CD14-positive monocyte (primary cell): ENCODE data around the gene APC2. TPM values are rescaled to one million over a fixed set of nuclear protein-coding genes. Genes with fewer than 3 reads are reported as not detected.

Experiments
- DNase-seq, 3 donors: peaks; one replicate each; pipeline ENCODE4 v3.0.0-alpha.2; 2011 to 2022
- H2AFZ ChIP-seq: 2 replicates; pipeline ENCODE4 v1.6.0; 2012; ENCODE audit warnings: mild to moderate bottlenecking, low read depth, low read length, inconsistent platforms; ENCODE audit not compliant: insufficient read depth, poor library complexity, severe bottlenecking
- H3K27ac ChIP-seq, 2 donors: 1 replicate in 1 of 2; 2 replicates in 1 of 2; pipeline ENCODE4 v1.5.1; 2012 to 2013; ENCODE audit warnings: low read length in 2 of 2, control low read depth in 1 of 2, inconsistent platforms in 1 of 2, low read depth in 1 of 2, mild to moderate bottlenecking in 1 of 2
- H3K27me3 ChIP-seq, 2 donors: one replicate each; pipeline versions ENCODE4 v1.6.0 to v1.6.1; 2011 to 2013; ENCODE audit warnings: low read length in 2 of 2; ENCODE audit not compliant: control insufficient read depth in 2 of 2, insufficient read depth in 2 of 2
- H3K36me3 ChIP-seq, 2 donors: replicated peaks in 1 of 2; 1 replicate in 1 of 2; 2 replicates in 1 of 2; pipeline versions ENCODE4 v1.5.1 to v1.6.1; 2012 to 2013; ENCODE audit warnings: low read length in 2 of 2, control low read depth in 1 of 2, inconsistent platforms in 1 of 2, mild to moderate bottlenecking in 1 of 2; ENCODE audit not compliant: insufficient read depth in 2 of 2, control insufficient read depth in 1 of 2
- H3K4me1 ChIP-seq, 2 donors: 1 replicate in 1 of 2; 2 replicates in 1 of 2; pipeline versions ENCODE4 v1.5.1 to v1.6.1; 2012 to 2013; ENCODE audit warnings: low read length in 2 of 2, control low read depth in 1 of 2, inconsistent platforms in 1 of 2, mild to moderate bottlenecking in 1 of 2, moderate library complexity in 1 of 2; ENCODE audit not compliant: insufficient read depth in 2 of 2, control insufficient read depth in 1 of 2
- H3K4me2 ChIP-seq: replicated peaks from 2 replicates; pipeline ENCODE3; 2012; ENCODE audit warnings: low read length, moderate library complexity, mild to moderate bottlenecking; ENCODE audit not compliant: poor library complexity, severe bottlenecking; ENCODE audit errors: extremely low read depth
- H3K4me3 ChIP-seq, 3 experiments: fragments of 200-600 bp in 1 of 3; sonication (generic) in 1 of 3; replicated peaks in 1 of 3; 1 replicate in 2 of 3; 2 replicates in 1 of 3; pipeline ENCODE4 v1.5.1; 2011 to 2013; ENCODE audit warnings: low read length in 3 of 3, mild to moderate bottlenecking in 3 of 3, control low read depth in 2 of 3, low read depth in 2 of 3, inconsistent platforms in 1 of 3, moderate library complexity in 1 of 3
- H3K79me2 ChIP-seq: 2 replicates; pipeline ENCODE4 v1.6.0; 2012; ENCODE audit warnings: mild to moderate bottlenecking, control low read depth, inconsistent platforms, low read length, moderate library complexity; ENCODE audit not compliant: insufficient read depth
- H3K9ac ChIP-seq: 2 replicates; pipeline ENCODE4 v1.6.0; 2017; ENCODE audit warnings: low read length, mild to moderate bottlenecking; ENCODE audit not compliant: insufficient read depth, poor library complexity, severe bottlenecking
- H3K9me3 ChIP-seq, 2 donors: replicated peaks in 1 of 2; 1 replicate in 1 of 2; 2 replicates in 1 of 2; pipeline versions ENCODE4 v1.5.1 to v1.6.1; 2012 to 2013; ENCODE audit warnings: low read length in 2 of 2, control low read depth in 1 of 2; ENCODE audit not compliant: control insufficient read depth in 1 of 2, insufficient read depth in 1 of 2
- H4K20me1 ChIP-seq: 2 replicates; pipeline ENCODE4 v1.6.0; 2012; ENCODE audit warnings: mild to moderate bottlenecking, low read length, control low read depth, moderate library complexity; ENCODE audit not compliant: insufficient read depth
- H3K27ac Mint-ChIP-seq, 7 donors: one replicate each; pipeline ENCODE4 v1.8.0; 2020; ENCODE audit warnings: mild to moderate bottlenecking in 7 of 7, mixed read lengths in 7 of 7, moderate library complexity in 6 of 7, inconsistent platforms in 2 of 7
- H3K27me3 Mint-ChIP-seq, 3 donors: one replicate each; pipeline ENCODE4 v1.8.0; 2021 to 2022; ENCODE audit warnings: low read depth in 3 of 3, mild to moderate bottlenecking in 3 of 3, mixed read lengths in 3 of 3, moderate library complexity in 3 of 3, inconsistent platforms in 1 of 3
- H3K36me3 Mint-ChIP-seq, 2 donors: one replicate each; pipeline ENCODE4 v1.8.0; 2020; ENCODE audit warnings: mixed read lengths in 2 of 2, inconsistent platforms in 1 of 2, mild to moderate bottlenecking in 1 of 2
- H3K4me1 Mint-ChIP-seq: one replicate; pipeline ENCODE4 v1.8.0; 2020; ENCODE audit warnings: mild to moderate bottlenecking, mixed read lengths
- H3K4me3 Mint-ChIP-seq, 2 donors: one replicate each; pipeline ENCODE4 v1.8.0; 2020; ENCODE audit warnings: mild to moderate bottlenecking in 2 of 2, mixed read lengths in 2 of 2, moderate library complexity in 1 of 2
- H3K9me3 Mint-ChIP-seq, 7 donors: one replicate each; pipeline ENCODE4 v1.8.0; 2020 to 2022; ENCODE audit warnings: mixed read lengths in 7 of 7, mild to moderate bottlenecking in 6 of 7, moderate library complexity in 6 of 7, inconsistent platforms in 2 of 7
- WGBS: methylation state at CpG from one replicate; pipeline ENCODE4 v1.1.5; 2013; ENCODE audit warnings: missing lambda C conversion rate; ENCODE audit not compliant: insufficient coverage; 5-methylcytosine and 5-hydroxymethylcytosine counted together
- intact Hi-C, 2 donors: fragments of 100-400 bp; cut with micrococcal nuclease; formaldehyde crosslinking; loops; one replicate each; pipeline versions ENCODE4 v1.15.0 to v1.15.1; 2023
- polyA plus RNA-seq, 3 donors: library from polyadenylated mRNA; depleted of rRNA in 1 of 3; unstranded in 2 of 3; stranded (reverse) in 1 of 3; fragments of 300-500 nt in 2 of 3; fragments of >200 nt in 1 of 3; fragmentation: Illumina TruSeq in 2 of 3; gene quantifications; 1 replicate in 2 of 3; 2 replicates in 1 of 3; pipeline ENCODE4 v1.2.3, GENCODE V29; 2012 to 2021
- TF ChIP-seq, protein P1 (sequence below): fragments of 200-600 bp; IDR thresholded peaks from one replicate; pipeline ENCODE4 v1.8.0; 2022; ENCODE audit warnings: antibody characterized with exemption, mild to moderate bottlenecking

APC2 gene
- polyA plus RNA-seq, 3 donors = 0.04 TPM; not detected in 2

GRCh38 chr19:1417145-1417544 lies 32.8 kb upstream of the APC2 start:
- Histone ChIP-seq H3K4me1 (peaks cover 19 to 21% of the 10 kb centered on the region in 2 donors), H4K20me1 (peaks cover 96% of the 10 kb centered on the region), H3K4me2 (no peak overlapping the region), H3K27ac (peak overlapping the region in 1 of 2 donors; percentile 78), H3K9me3 (no peaks in the 10 kb centered on the region), H3K79me2 (peaks cover 90% of the 10 kb centered on the region), H3K9ac (no peak overlapping the region), H2AFZ (no peak overlapping the region), H3K27me3 (no peaks in the 10 kb centered on the region), H3K36me3 (peaks cover 58 to 72% of the 10 kb centered on the region in 2 donors), H3K4me3 (no peak overlapping the region)
- Mint-ChIP-seq H3K4me3 (no peak overlapping the region), H3K27me3 (peaks cover 0 to 1% (median 0%) of the 10 kb centered on the region in 3 donors), H3K36me3 (peaks cover 38 to 71% of the 10 kb centered on the region in 2 donors), H3K4me1 (peaks cover 24% of the 10 kb centered on the region), H3K9me3 (no peaks in the 10 kb centered on the region), H3K27ac (peak overlapping the region in 4 of 7 donors; percentile 10 to 69 (median 30))
- WGBS = 92% methylated on average over 21 of the region's 21 CpGs
- intact Hi-C loops = no loop called here
- TF ChIP-seq, protein P1, sequence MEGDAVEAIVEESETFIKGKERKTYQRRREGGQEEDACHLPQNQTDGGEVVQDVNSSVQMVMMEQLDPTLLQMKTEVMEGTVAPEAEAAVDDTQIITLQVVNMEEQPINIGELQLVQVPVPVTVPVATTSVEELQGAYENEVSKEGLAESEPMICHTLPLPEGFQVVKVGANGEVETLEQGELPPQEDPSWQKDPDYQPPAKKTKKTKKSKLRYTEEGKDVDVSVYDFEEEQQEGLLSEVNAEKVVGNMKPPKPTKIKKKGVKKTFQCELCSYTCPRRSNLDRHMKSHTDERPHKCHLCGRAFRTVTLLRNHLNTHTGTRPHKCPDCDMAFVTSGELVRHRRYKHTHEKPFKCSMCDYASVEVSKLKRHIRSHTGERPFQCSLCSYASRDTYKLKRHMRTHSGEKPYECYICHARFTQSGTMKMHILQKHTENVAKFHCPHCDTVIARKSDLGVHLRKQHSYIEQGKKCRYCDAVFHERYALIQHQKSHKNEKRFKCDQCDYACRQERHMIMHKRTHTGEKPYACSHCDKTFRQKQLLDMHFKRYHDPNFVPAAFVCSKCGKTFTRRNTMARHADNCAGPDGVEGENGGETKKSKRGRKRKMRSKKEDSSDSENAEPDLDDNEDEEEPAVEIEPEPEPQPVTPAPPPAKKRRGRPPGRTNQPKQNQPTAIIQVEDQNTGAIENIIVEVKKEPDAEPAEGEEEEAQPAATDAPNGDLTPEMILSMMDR = no peak
- DNase-seq = no peak

GRCh38 chr19:1417681-1418495 lies 32.0 kb upstream of the APC2 start:
- intact Hi-C loops = no loop called here

More at GRCh38 chr19:1417681-1418495, 32.0 kb upstream of the APC2 start:
- H3K36me3 Mint-ChIP-seq = peaks cover 45 to 74% of the 10 kb centered on the region in 2 donors
- Histone ChIP-seq H4K20me1 (peaks cover 96% of the 10 kb centered on the region), H3K4me3 (no peak overlapping the region), H3K36me3 (peaks cover 59 to 75% of the 10 kb centered on the region in 2 donors), H3K79me2 (peaks cover 90% of the 10 kb centered on the region), H3K9ac (no peak overlapping the region), H3K27me3 (no peaks in the 10 kb centered on the region), H3K4me2 (no peak overlapping the region), H3K4me1 (peaks cover 19 to 21% of the 10 kb centered on the region in 2 donors), H3K27ac (no peak overlapping the region), H2AFZ (no peak overlapping the region), H3K9me3 (no peaks in the 10 kb centered on the region)
- H3K4me1 Mint-ChIP-seq = peaks cover 24% of the 10 kb centered on the region
- no peaks in the 10 kb centered on the region for H3K9me3 Mint-ChIP-seq
- peaks cover 0 to 1% (median 0%) of the 10 kb centered on the region in 3 donors for H3K27me3 Mint-ChIP-seq
- DNase-seq = no peak
- WGBS = 91% methylated on average over 16 of the region's 30 CpGs
- no peak overlapping the region for H3K4me3 Mint-ChIP-seq
- TF ChIP-seq, protein P1 = no peak
- H3K27ac Mint-ChIP-seq = peak overlapping the region in 4 of 7 donors; percentile 10 to 69 (median 36)
